GM23248 (cell line): ENCODE data around the gene CAPN14. TPM values are rescaled to one million over a fixed set of nuclear protein-coding genes. Genes with fewer than 3 reads are reported as not detected.

Experiments used
- DNase-seq: peaks from one replicate; pipeline ENCODE4 v3.0.0-alpha.2; 2015
- H2AFZ ChIP-seq: fragments of 200-600 bp; sonication (generic); 2 replicates; pipeline ENCODE4 v1.6.1; 2016; ENCODE audit warnings: antibody characterized with exemption
- H3F3A ChIP-seq: fragments of 200-600 bp; sonication (generic); 2 replicates; pipeline ENCODE4 v1.6.1; 2016; ENCODE audit warnings: mild to moderate bottlenecking, antibody characterized with exemption, mixed run types; ENCODE audit not compliant: insufficient read depth
- H3K27ac ChIP-seq: fragments of 200-600 bp; sonication (generic); 2 replicates; pipeline ENCODE4 v1.5.1; 2016; ENCODE audit warnings: mild to moderate bottlenecking
- H3K27me3 ChIP-seq: fragments of 200-600 bp; sonication (generic); replicated peaks from 2 replicates; pipeline ENCODE4 v1.6.1; 2016; ENCODE audit warnings: mild to moderate bottlenecking; ENCODE audit not compliant: insufficient read depth
- H3K36me3 ChIP-seq: fragments of 200-600 bp; sonication (generic); 2 replicates; pipeline ENCODE4 v1.6.1; 2016; ENCODE audit warnings: low read depth, mild to moderate bottlenecking
- H3K4me1 ChIP-seq: fragments of 200-600 bp; sonication (generic); 2 replicates; pipeline ENCODE4 v1.6.1; 2016; ENCODE audit warnings: mild to moderate bottlenecking; ENCODE audit not compliant: insufficient read depth
- H3K4me2 ChIP-seq: fragments of 200-600 bp; sonication (generic); one replicate; pipeline ENCODE4 v1.6.1; 2016; ENCODE audit warnings: mild to moderate bottlenecking; ENCODE audit not compliant: unreplicated experiment
- H3K4me3 ChIP-seq: fragments of 200-600 bp; sonication (generic); 2 replicates; pipeline ENCODE4 v1.5.1; 2016; ENCODE audit warnings: mild to moderate bottlenecking
- H3K79me2 ChIP-seq: fragments of 200-600 bp; sonication (generic); 2 replicates; pipeline ENCODE4 v1.6.1; 2016; ENCODE audit warnings: mild to moderate bottlenecking; ENCODE audit not compliant: insufficient read depth
- H3K9ac ChIP-seq: fragments of 200-600 bp; sonication (generic); 2 replicates; pipeline ENCODE4 v1.6.1; 2016; ENCODE audit warnings: mild to moderate bottlenecking
- H3K9me2 ChIP-seq: fragments of 200-600 bp; sonication (generic); 2 replicates; pipeline ENCODE4 v1.6.1; 2016; ENCODE audit warnings: mixed run types, mild to moderate bottlenecking, moderate library complexity; ENCODE audit not compliant: insufficient read depth
- H3K9me3 ChIP-seq: fragments of 200-600 bp; sonication (generic); one replicate; pipeline ENCODE4 v1.6.1; 2017; ENCODE audit warnings: low read depth
- H4K20me1 ChIP-seq: fragments of 200-600 bp; sonication (generic); 2 replicates; pipeline ENCODE4 v1.6.0; 2016; ENCODE audit not compliant: insufficient read depth
- EZH2 ChIP-seq: fragments of 200-600 bp; sonication (generic); IDR thresholded peaks from 2 replicates; pipeline ENCODE4 v1.6.1; 2018; ENCODE audit warnings: antibody characterized with exemption, mild to moderate bottlenecking; ENCODE audit not compliant: insufficient read depth, poor library complexity, severe bottlenecking
- EZH2phosphoT487 ChIP-seq: fragments of 200-600 bp; sonication (generic); IDR thresholded peaks from 2 replicates; pipeline ENCODE4 v1.6.1; 2018; ENCODE audit warnings: antibody characterized with exemption, moderate library complexity, mild to moderate bottlenecking, low read depth; ENCODE audit not compliant: insufficient read depth
- WGBS, 2 experiments: methylation state at CpG; one replicate each; pipeline ENCODE4 v1.1.6; 2015 to 2017; ENCODE audit warnings: low lambda C conversion rate in 2 of 2, low coverage in 1 of 2; ENCODE audit errors: missing lambda C conversion rate in 2 of 2; 5-methylcytosine and 5-hydroxymethylcytosine counted together
- in situ Hi-C: fragments of 300-500 bp; cut with MboI; formaldehyde crosslinking; loops from 2 replicates; pipeline ENCODE4 v1.15.0; 2020
- polyA plus RNA-seq: library from polyadenylated mRNA; unstranded; fragments of >200 nt; fragmentation: Nextera tagmentation; extraction: Ambion mirVana; gene quantifications from 2 replicates; pipeline ENCODE4 v1.2.1, GENCODE V29; 2016
- total RNA-seq: library from RNA; depleted of rRNA; stranded (reverse); fragments of >200 nt; shearing (Covaris generic); gene quantifications from 2 replicates; pipeline ENCODE4 v1.2.3, GENCODE V29; 2014; rRNA removed

The CAPN14 gene
- total RNA-seq (0.11 TPM in 1 of 2 replicates, not detected in the other), polyA plus RNA-seq (0.06 TPM in 1 of 2 replicates, not detected in the other)

- TF ChIP-seq EZH2, result no peak
- no peak for TF ChIP-seq EZH2phosphoT487
- Histone ChIP-seq H3K27ac (no peak within 1 kb of the TSS), H3K9ac (no peak within 1 kb of the TSS), H3K9me3 (no peaks in the 10 kb centered on the region), H3F3A (no peaks in the 10 kb centered on the region), H3K4me2 (no peak within 1 kb of the TSS), H3K4me1 (no peaks in the 10 kb centered on the region), H3K27me3 (peaks cover 31% of the 10 kb centered on the region), H3K79me2 (no peaks in the 10 kb centered on the region), H2AFZ (no peak within 1 kb of the TSS), H3K36me3 (no peaks in the 10 kb centered on the region), H4K20me1 (no peaks in the 10 kb centered on the region), H3K9me2 (no peaks in the 10 kb centered on the region), H3K4me3 (no peak within 1 kb of the TSS)
- DNase-seq, result no peak
- WGBS, 2 experiments, result 50 to 51% methylated on average over 6 of the region's 6 CpGs
- in situ Hi-C loops, result no loop called here
Observed at GRCh38 chr2:31217465-31218200, at the start of gene CAPN14. CAPN14 (minus strand) TSS chr2:31217515; CDS start chr2:31205447, 12,068 bp downstream.

GRCh38 chr2:31266804-31267203 lies 49.5 kb upstream of the CAPN14 start:
- no peak overlapping the region for H3K9ac ChIP-seq
- H3K4me2 ChIP-seq, result no peak overlapping the region
- H2AFZ ChIP-seq, result no peak overlapping the region
- peaks cover 37% of the 10 kb centered on the region for H3F3A ChIP-seq
- in situ Hi-C loops, result no loop called here
- peaks cover 24% of the 10 kb centered on the region for H3K4me1 ChIP-seq
- no peak overlapping the region for H3K27ac ChIP-seq
- H3K27me3 ChIP-seq, result no peaks in the 10 kb centered on the region
- no peak for TF ChIP-seq EZH2
- TF ChIP-seq EZH2phosphoT487, result no peak
- DNase-seq, result no peak
- H3K36me3 ChIP-seq, result no peaks in the 10 kb centered on the region; the same call in 1 of the 2 replicates
- no peaks in the 10 kb centered on the region for H3K9me3 ChIP-seq
- no peaks in the 10 kb centered on the region for H3K79me2 ChIP-seq
- no peaks in the 10 kb centered on the region for H3K9me2 ChIP-seq
- no peak overlapping the region for H3K4me3 ChIP-seq
- H4K20me1 ChIP-seq, result no peaks in the 10 kb centered on the region
- 92 to 93% methylated on average over 6 of the region's 6 CpGs for WGBS, 2 experiments

GRCh38 chr2:31265234-31265633 lies 47.9 kb upstream of the CAPN14 start:
- Histone ChIP-seq H3K79me2 (no peaks in the 10 kb centered on the region), H3K27ac (no peak overlapping the region), H3K27me3 (no peaks in the 10 kb centered on the region), H3K9me2 (no peaks in the 10 kb centered on the region), H3K9me3 (no peaks in the 10 kb centered on the region), H3K36me3 (no peaks in the 10 kb centered on the region; the same call in 1 of the 2 replicates), H4K20me1 (no peaks in the 10 kb centered on the region), H3K4me3 (no peak overlapping the region), H3K9ac (no peak overlapping the region), H2AFZ (no peak overlapping the region), H3K4me1 (peaks cover 16% of the 10 kb centered on the region), H3F3A (peaks cover 23% of the 10 kb centered on the region), H3K4me2 (no peak overlapping the region)
- WGBS, 2 experiments, result 98 to 99% methylated on average over 6 of the region's 6 CpGs
- in situ Hi-C loops, result no loop called here
- no peak for DNase-seq
- TF ChIP-seq EZH2phosphoT487 (no peak), EZH2 (no peak)

- in situ Hi-C loops, result no loop called here
- WGBS, 2 experiments, result 94 to 95% methylated on average over 3 of the region's 3 CpGs
- no peaks in the 10 kb centered on the region for H3K9me3 ChIP-seq
- no peaks in the 10 kb centered on the region; the same call in 1 of the 2 replicates for H3K36me3 ChIP-seq
- peaks cover 8% of the 10 kb centered on the region; the same call in 1 of the 2 replicates for H3F3A ChIP-seq
- H3K9ac ChIP-seq, result no peak overlapping the region
- no peak overlapping the region for H3K27ac ChIP-seq
- no peaks in the 10 kb centered on the region for H3K79me2 ChIP-seq
- no peaks in the 10 kb centered on the region for H3K27me3 ChIP-seq
- no peak overlapping the region for H2AFZ ChIP-seq
- no peak overlapping the region for H3K4me2 ChIP-seq
- H4K20me1 ChIP-seq, result no peaks in the 10 kb centered on the region
- H3K9me2 ChIP-seq, result no peaks in the 10 kb centered on the region
- DNase-seq, result no peak
- H3K4me3 ChIP-seq, result no peak overlapping the region
- peaks cover 1% of the 10 kb centered on the region for H3K4me1 ChIP-seq
- no peak for TF ChIP-seq EZH2
- TF ChIP-seq EZH2phosphoT487, result no peak
Observed at GRCh38 chr2:31263636-31264190, 46.4 kb upstream of the CAPN14 start.
